Activated CD4-positive, alpha-beta memory T cell treated with anti-CD3 and anti-CD28 coated beads for 36 hours (primary cell): Measurements from ENCODE around the gene DEGS2. TPM values are rescaled to one million over a fixed set of nuclear protein-coding genes. Genes with fewer than 3 reads are reported as not detected.
A peak's percentile ranks its signal among the peaks of the same experiment; 100 is the strongest.
"Not testable (repeated sequence)": the region's sequence is repeated elsewhere in the genome, so short reads cannot be mapped to it uniquely, and the experiment has no call there.

Experiments
- CTCF ChIA-PET: fragments of 350-600 bp; sonication (Branson Sonifier 250); formaldehyde crosslinking; loops from one replicate; lab custom pipeline; 2021; ENCODE audit warnings: antibody characterized with exemption, inconsistent platforms; lab: Charles Lee
- POLR2A ChIA-PET: fragments of 350-600 bp; sonication (Branson Sonifier 250); formaldehyde crosslinking; loops from one replicate; lab custom pipeline; 2021; ENCODE audit warnings: antibody characterized with exemption; lab: Charles Lee
- DNase-seq: peaks from one replicate; pipeline ENCODE4 v3.0.0-alpha.2; 2020
- H3K27ac Mint-ChIP-seq: one replicate; pipeline ENCODE4 v1.8.0; 2021; ENCODE audit warnings: mixed read lengths
- H3K27me3 Mint-ChIP-seq: one replicate; pipeline ENCODE4 v1.8.0; 2021; ENCODE audit warnings: mixed read lengths
- H3K36me3 Mint-ChIP-seq: one replicate; pipeline ENCODE4 v1.8.0; 2021; ENCODE audit warnings: mixed read lengths
- H3K4me1 Mint-ChIP-seq: one replicate; pipeline ENCODE4 v1.8.0; 2021; ENCODE audit warnings: low read depth, mixed read lengths
- H3K4me3 Mint-ChIP-seq: one replicate; pipeline ENCODE4 v1.8.0; 2021; ENCODE audit warnings: mild to moderate bottlenecking, mixed read lengths
- H3K9me3 Mint-ChIP-seq: one replicate; pipeline ENCODE4 v1.8.0; 2021; ENCODE audit warnings: mixed read lengths
- intact Hi-C: fragments of 100-400 bp; cut with micrococcal nuclease; formaldehyde crosslinking; loops from one replicate; pipeline ENCODE4 v1.15.1; 2023
- total RNA-seq, 2 experiments: library from RNA; stranded (reverse); gene quantifications; one replicate each; pipeline ENCODE4 v1.2.3, GENCODE V29; 2021

Gene DEGS2
- total RNA-seq, 2 experiments from 2014 or later: 1.1 to 1.3 TPM

DNA sequence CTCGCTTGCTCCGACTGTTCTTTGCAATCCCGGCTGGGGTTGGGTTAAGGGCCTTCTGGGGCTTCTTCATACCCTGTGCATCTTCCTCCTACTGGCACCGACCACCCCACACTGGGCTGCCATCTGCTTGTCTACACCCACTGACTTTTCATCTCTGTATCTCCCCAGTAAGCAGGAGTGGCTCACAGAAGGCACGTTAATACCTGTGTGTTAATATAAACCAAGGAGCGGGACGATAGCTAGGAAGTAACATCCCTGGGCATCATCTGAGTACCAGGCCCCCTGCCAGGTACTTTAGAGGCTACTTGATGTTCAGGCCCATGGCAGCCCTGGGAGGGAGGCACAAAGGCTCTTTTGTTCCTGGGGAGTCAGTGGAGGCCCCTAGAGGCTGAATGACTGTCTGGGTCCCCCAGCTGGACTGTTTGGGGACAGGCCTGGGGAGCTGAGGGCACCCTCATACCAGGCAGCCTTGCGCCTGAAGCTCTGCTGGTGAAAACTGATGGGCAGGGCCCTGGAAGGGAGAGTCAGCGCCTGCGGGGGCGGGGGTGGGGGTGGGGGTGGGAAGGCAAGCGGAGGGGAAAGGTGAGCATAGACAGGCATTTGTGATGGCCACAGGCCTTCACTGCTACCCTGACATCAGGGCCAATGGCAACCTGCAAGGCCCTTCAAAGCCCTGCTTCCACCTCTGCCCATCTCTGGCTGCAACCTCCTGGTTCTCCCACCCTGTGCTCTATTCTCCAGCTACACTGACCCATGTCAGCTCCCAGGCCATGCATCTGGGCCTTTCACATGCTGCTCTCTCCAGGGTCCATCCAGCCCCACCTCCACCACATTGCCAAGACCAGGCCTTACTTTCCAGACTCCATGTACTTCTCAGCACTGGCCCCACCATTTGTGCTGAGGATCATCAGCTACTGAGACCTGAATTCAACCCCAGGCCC, 34.2 kb upstream of the DEGS2 start:
- Mint-ChIP-seq H3K36me3 (no peaks in the 10 kb centered on the region), H3K4me3 (peak overlapping the region; percentile 73), H3K9me3 (no peaks in the 10 kb centered on the region), H3K27me3 (no peaks in the 10 kb centered on the region), H3K4me1 (peaks cover 14% of the 10 kb centered on the region), H3K27ac (peak overlapping the region; percentile 86)
- CTCF ChIA-PET: interaction anchor here (0.6 to 4.0 kb wide), 82 partner anchors 9 to 599 kb away, joined by 3 to 72 read pairs (median 5); partner anchors contain the start of gene DEGS2
- DNase-seq: peak; percentile 32
- intact Hi-C loops: loop anchor here (1.0 to 10.0 kb wide), 11 partner anchors 21 to 509 kb away; partner anchors contain the start of genes CYP46A1 and YY1
- POLR2A ChIA-PET: interaction anchor here (0.6 to 2.3 kb wide), 13 partner anchors 15 to 222 kb away, joined by 3 to 8 read pairs (median 3); partner anchors contain the start of gene EVL

GRCh38 chr14:100192672-100193416, 33.4 kb upstream of the DEGS2 start:
- Mint-ChIP-seq H3K27me3 (no peaks in the 10 kb centered on the region), H3K4me1 (peaks cover 14% of the 10 kb centered on the region), H3K9me3 (no peaks in the 10 kb centered on the region), H3K27ac (peak overlapping the region; percentile 86), H3K4me3 (peak overlapping the region; percentile 73), H3K36me3 (no peaks in the 10 kb centered on the region)
- intact Hi-C loops: loop anchor here (1.0 to 10.0 kb wide), 11 partner anchors 21 to 508 kb away; partner anchors contain the start of genes CYP46A1 and YY1
- ChIA-PET CTCF (interaction anchor here (0.6 to 4.0 kb wide), 86 partner anchors 9 to 598 kb away, joined by 3 to 72 read pairs (median 5); partner anchors contain the start of gene DEGS2), POLR2A (interaction anchor here (0.6 to 2.3 kb wide), 14 partner anchors 14 to 222 kb away, joined by 3 to 8 read pairs (median 3); partner anchors contain the start of gene EVL)
- peak; percentile 100 for DNase-seq

DNA sequence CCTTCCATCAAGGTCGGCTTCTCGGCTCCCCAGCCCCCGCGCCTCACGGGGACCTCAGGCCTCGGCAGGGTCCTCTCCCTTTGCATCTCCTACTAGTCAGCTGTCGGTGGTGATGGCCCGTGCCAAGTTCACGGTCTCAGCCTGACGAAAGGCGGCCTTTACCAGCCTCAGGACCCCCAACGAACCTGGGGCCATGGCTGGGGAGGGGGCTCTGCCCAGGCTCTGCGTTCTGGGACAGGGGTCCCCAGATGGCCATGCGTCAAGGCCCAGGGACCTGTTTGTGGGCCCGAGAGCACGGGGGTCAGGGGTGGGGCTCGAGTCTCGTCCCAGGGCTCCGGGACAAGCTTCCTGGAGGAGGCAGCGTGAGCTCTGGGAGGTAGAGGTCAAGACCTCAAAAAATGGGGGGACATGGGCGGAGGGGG, 32.8 kb upstream of the DEGS2 start:
- POLR2A ChIA-PET: interaction anchor here (1.0 to 2.3 kb wide), 10 partner anchors 13 to 127 kb away, joined by 3 to 8 read pairs (median 4); partner anchors contain the start of gene EVL
- Mint-ChIP-seq H3K4me3 (peak overlapping the region; percentile 69), H3K4me1 (peaks cover 14% of the 10 kb centered on the region), H3K9me3 (no peaks in the 10 kb centered on the region), H3K27ac (peak overlapping the region; percentile 86), H3K36me3 (no peaks in the 10 kb centered on the region), H3K27me3 (no peaks in the 10 kb centered on the region)
- intact Hi-C loops: loop anchor here (2.0 to 10.0 kb wide), 7 partner anchors 45 to 507 kb away; partner anchors contain the start of genes CYP46A1 and YY1
- CTCF ChIA-PET: interaction anchor here (0.6 to 4.0 kb wide), 68 partner anchors 10 to 461 kb away, joined by 3 to 72 read pairs (median 6); partner anchors contain the start of gene DEGS2
- DNase-seq: peak; percentile 16

DNA sequence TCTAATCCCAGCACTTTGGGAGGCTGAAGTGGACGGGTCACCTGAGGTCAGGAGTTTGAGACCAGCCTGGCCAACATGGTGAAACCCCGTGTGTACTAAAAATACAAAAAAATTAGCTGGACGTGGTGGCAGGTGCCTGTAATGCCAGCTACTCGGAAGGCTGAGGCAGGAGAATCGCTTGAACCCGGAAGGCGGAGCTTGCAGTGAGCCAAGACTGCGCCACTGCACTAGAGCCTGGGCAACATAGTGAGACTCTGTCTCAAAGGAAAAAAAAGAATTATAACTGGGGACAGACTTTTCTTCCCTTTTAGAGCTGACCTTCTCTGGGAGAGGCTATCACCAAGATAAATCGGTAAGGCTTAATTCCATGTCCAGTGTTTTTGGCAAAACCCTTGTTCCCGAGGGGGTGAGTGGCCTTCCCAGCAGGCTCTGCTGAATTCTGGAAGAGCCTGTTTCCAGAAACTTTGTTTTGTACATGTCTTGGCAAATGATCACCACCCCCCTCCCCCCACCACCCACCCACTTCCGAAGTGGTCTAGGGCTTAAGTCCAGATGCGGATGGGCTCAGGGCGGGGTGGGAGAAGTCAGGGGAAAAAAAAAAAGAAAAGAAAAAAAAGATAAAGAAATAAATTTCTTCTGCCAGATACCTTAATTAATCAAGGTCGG, 32.3 kb upstream of the DEGS2 start:
- no peak for DNase-seq
- H3K4me1 Mint-ChIP-seq: peaks cover 14% of the 10 kb centered on the region
- no peak overlapping the region for H3K27ac Mint-ChIP-seq
- H3K36me3 Mint-ChIP-seq: no peaks in the 10 kb centered on the region
- H3K27me3 Mint-ChIP-seq: no peaks in the 10 kb centered on the region
- POLR2A ChIA-PET: interaction anchor here (1.1 to 2.1 kb wide), 4 partner anchors 23 to 126 kb away, joined by 3 to 8 read pairs (median 6); partner anchors contain the start of gene EVL
- intact Hi-C loops: loop anchor here (2.0 to 10.0 kb wide), 7 partner anchors 45 to 507 kb away; partner anchors contain the start of genes CYP46A1 and YY1
- no peaks in the 10 kb centered on the region for H3K9me3 Mint-ChIP-seq
- H3K4me3 Mint-ChIP-seq: no peak overlapping the region
- CTCF ChIA-PET: interaction anchor here (0.7 to 4.0 kb wide), 29 partner anchors 11 to 293 kb away, joined by 3 to 72 read pairs (median 6); no protein-coding TSS in a partner anchor

- ChIA-PET CTCF (no interaction called here), POLR2A (no interaction called here)
- H3K4me1 Mint-ChIP-seq: peaks cover 14% of the 10 kb centered on the region
- DNase-seq: no peak
- H3K36me3 Mint-ChIP-seq: no peaks in the 10 kb centered on the region
- no peak overlapping the region for H3K27ac Mint-ChIP-seq
- intact Hi-C loops: loop anchor here (10.0 kb wide), 1 partner anchor 505 kb away; the partner anchor contains the start of gene CYP46A1
- H3K4me3 Mint-ChIP-seq: no peak overlapping the region
- H3K27me3 Mint-ChIP-seq: no peaks in the 10 kb centered on the region
- H3K9me3 Mint-ChIP-seq: no peaks in the 10 kb centered on the region
Measured at GRCh38 chr14:100190126-100190525, 30.7 kb upstream of the DEGS2 start.

GRCh38 chr14:100188392-100189030, 29.1 kb upstream of the DEGS2 start:
- no peak overlapping the region for H3K4me3 Mint-ChIP-seq
- ChIA-PET POLR2A (interaction anchor here (0.7 kb wide), 1 partner anchor 30 kb away, joined by 3 read pairs; no protein-coding TSS in a partner anchor), CTCF (interaction anchor here (0.6 kb wide), 1 partner anchor 80 kb away, joined by 3 read pairs; no protein-coding TSS in a partner anchor)
- H3K27ac Mint-ChIP-seq: no peak overlapping the region
- no peaks in the 10 kb centered on the region for H3K9me3 Mint-ChIP-seq
- H3K4me1 Mint-ChIP-seq: peaks cover 8% of the 10 kb centered on the region
- no peaks in the 10 kb centered on the region for H3K27me3 Mint-ChIP-seq
- DNase-seq: no peak
- intact Hi-C loops: no loop called here
- H3K36me3 Mint-ChIP-seq: no peaks in the 10 kb centered on the region

DNA sequence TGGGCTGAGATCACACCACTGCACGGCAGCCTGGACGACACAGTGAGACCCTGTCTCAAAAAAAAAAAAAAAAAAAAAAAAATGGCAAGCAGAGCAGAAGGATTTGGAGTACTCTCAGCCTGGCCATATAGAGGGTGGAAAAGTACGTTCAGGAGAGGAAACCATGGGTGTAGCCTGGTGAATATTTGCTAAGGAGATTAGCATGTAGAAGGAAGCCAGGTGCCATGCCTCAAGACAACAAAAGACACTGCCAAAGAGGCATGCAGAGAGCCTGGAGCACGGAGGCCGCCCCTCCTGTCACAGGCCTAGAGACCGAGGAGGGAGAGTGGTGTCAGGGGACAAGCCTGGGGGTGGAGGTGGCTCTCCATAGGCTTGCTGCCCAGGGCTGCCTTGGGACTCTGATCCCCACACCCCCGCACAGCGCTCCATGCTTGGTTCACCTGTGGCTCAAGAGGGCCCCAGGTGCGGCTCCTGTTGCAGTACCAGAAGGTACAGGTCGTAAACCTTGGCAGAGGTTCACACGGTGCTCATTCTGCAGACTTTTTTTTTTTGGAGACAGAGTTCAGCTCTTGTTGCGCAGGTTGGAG, 27.9 kb upstream of the DEGS2 start:
- intact Hi-C loops: no loop called here
- no peak for DNase-seq
- Mint-ChIP-seq H3K27ac (no peak overlapping the region), H3K4me1 (no peaks in the 10 kb centered on the region), H3K9me3 (no peaks in the 10 kb centered on the region), H3K36me3 (no peaks in the 10 kb centered on the region), H3K27me3 (no peaks in the 10 kb centered on the region), H3K4me3 (no peak overlapping the region)
- CTCF ChIA-PET: interaction anchor here (0.5 to 0.6 kb wide), 2 partner anchors 78 to 288 kb away, joined by 3 read pairs; no protein-coding TSS in a partner anchor
- POLR2A ChIA-PET: interaction anchor here (0.7 kb wide), 1 partner anchor 29 kb away, joined by 3 read pairs; no protein-coding TSS in a partner anchor

DNA sequence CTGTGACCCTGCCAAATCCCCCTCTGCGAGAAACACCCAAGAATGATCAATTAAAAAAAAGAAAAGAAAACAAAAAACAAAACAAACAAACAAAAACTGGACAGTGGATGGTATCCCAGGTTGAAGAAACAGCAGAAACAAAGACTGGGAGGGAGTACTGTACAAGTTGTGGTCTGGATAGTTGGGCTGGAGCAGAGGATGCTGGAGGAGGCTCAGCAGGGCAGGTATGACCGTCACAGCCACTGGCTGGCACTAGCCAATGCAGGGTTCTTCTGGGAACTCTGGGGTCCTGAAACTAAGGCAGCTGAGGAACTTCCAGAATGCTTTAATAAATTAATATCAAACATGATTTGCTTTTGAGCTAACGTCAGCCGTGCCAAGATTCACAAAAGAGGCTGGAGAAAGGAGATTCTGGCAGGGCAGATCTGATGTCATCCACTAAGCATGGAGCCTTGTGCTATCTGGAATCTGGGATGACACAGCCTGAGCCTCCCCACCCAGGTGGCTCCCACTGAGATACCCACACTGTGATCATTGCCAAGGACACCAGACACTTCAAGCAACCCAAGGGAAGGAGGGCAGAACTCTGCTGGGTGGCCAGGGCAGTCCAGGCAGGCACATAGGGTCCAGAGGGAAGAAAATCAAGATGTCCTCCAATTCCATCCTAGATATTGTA, 22.6 kb upstream of the DEGS2 start:
- CTCF ChIA-PET, H3K4me1 Mint-ChIP-seq, H3K27ac Mint-ChIP-seq, H3K4me3 Mint-ChIP-seq, DNase-seq, H3K27me3 Mint-ChIP-seq, H3K36me3 Mint-ChIP-seq, POLR2A ChIA-PET, intact Hi-C loops, H3K9me3 Mint-ChIP-seq: not testable (repeated sequence)

- H3K27ac Mint-ChIP-seq, DNase-seq, H3K9me3 Mint-ChIP-seq, H3K27me3 Mint-ChIP-seq, POLR2A ChIA-PET, H3K4me3 Mint-ChIP-seq, H3K4me1 Mint-ChIP-seq, CTCF ChIA-PET, H3K36me3 Mint-ChIP-seq, intact Hi-C loops: not testable (repeated sequence)
Measured at GRCh38 chr14:100180671-100181070, 21.2 kb upstream of the DEGS2 start.

GRCh38 chr14:100178691-100179090, 19.2 kb upstream of the DEGS2 start:
- H3K4me3 Mint-ChIP-seq: no peak overlapping the region
- H3K36me3 Mint-ChIP-seq: no peaks in the 10 kb centered on the region
- no peak overlapping the region for H3K27ac Mint-ChIP-seq
- H3K27me3 Mint-ChIP-seq: no peaks in the 10 kb centered on the region
- no peaks in the 10 kb centered on the region for H3K9me3 Mint-ChIP-seq
- H3K4me1 Mint-ChIP-seq: no peaks in the 10 kb centered on the region
- intact Hi-C loops: no loop called here
- no peak for DNase-seq
- ChIA-PET POLR2A (interaction anchor here (1.0 kb wide), 1 partner anchor 14 kb away, joined by 3 read pairs; no protein-coding TSS in a partner anchor), CTCF (no interaction called here)
